ENCODE data around the gene GPBP1L1. TPM values are rescaled to one million over a fixed set of nuclear protein-coding genes. Genes with fewer than 3 reads are reported as not detected.
"Not testable (repeated sequence)": the region's sequence is repeated elsewhere in the genome, so short reads cannot be mapped to it uniquely, and the experiment has no call there.

GPBP1L1 gene
- total and polyA plus RNA-seq, 9 donors: 36.0 to 89.5 (median 78.7) TPM

DNA sequence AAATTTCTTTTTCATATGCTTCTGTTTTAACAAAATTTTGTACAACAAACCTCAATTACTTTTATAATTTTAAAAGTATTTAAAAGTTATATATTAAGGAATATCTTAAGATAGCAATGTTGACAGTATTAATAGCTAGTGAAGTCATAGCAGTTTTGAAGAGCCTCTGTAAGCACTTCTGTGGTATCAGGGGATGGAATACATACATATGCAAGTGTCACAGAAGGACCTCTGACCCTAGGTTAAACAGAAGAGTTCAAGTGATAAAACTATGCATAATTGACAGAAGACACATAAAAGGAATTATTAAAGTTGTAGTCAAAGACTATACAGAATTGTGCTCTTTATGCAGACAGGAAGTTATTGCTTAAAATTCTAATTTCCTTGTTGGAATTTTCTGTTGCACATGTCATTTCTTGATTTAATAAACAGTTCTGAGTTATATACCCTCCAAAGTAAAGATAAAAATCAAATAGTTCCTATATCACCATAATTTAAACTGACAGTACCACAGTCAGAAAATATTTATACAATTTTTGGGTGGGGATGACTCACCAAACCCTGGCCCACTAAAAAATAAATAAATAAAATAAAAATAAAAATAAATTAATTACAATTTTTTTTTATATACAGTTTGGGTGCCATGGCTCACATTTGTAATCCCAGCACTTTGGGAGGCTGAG, 37.1 kb upstream of the GPBP1L1 start:
- Histone ChIP-seq H3K9me3 (no peaks in the 10 kb centered on the region), H3K4me3 (no peak overlapping the region), H3K27me3 (no peaks in the 10 kb centered on the region), H3K4me1 (ENCODE audit: insufficient read depth) (no peaks in the 10 kb centered on the region), H3K27ac (no peak overlapping the region), H3K36me3 (no peaks in the 10 kb centered on the region)
- no peak for DNase-seq
- intact Hi-C loops (cut with DNase I): no loop called here
- no peak for TF ChIP-seq POLR2A (IDR thresholded peaks at IDR 0.05)
- no peak for TF ChIP-seq EP300 (IDR thresholded peaks at IDR 0.05)
- no peak for TF ChIP-seq CTCF (IDR thresholded peaks at IDR 0.05)

DNA sequence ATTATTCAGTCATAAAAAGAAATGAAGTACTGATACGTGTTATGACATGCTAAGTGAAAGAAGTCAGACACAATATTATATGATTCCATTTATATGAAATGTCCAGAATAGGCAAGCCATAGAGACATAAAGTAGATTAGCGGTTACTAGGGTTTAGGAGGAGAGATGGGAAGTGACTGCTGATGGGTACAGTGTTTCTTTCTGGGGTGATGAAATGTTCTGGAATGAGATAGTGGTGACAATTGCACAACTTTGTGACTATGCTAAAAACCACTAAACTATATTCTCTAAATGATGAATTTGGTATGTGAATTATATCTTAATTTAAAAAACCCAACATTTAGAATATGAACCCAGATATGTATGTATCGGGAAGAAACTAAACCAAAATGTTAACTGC, 36.5 kb upstream of the GPBP1L1 start:
- DNase-seq: no peak
- H3K27ac ChIP-seq: no peak overlapping the region
- H3K4me3 ChIP-seq: no peak overlapping the region
- 96 to 99% (median 97%) methylated on average over 3 of the region's 3 CpGs for WGBS, 3 donors
- H3K9me3 ChIP-seq: no peaks in the 10 kb centered on the region
- no peaks in the 10 kb centered on the region for H3K4me1 ChIP-seq (ENCODE audit: insufficient read depth)
- intact Hi-C loops (cut with DNase I): no loop called here
- TF ChIP-seq EP300 (IDR thresholded peaks at IDR 0.05) (no peak), POLR2A (IDR thresholded peaks at IDR 0.05) (no peak), CTCF (IDR thresholded peaks at IDR 0.05) (no peak)
- no peaks in the 10 kb centered on the region for H3K36me3 ChIP-seq
- H3K27me3 ChIP-seq: no peaks in the 10 kb centered on the region

- TF ChIP-seq EP300 (IDR thresholded peaks at IDR 0.05): no peak
- no peak for TF ChIP-seq CTCF (IDR thresholded peaks at IDR 0.05)
- TF ChIP-seq POLR2A (IDR thresholded peaks at IDR 0.05): no peak
- Histone ChIP-seq H3K9me3 (no peaks in the 10 kb centered on the region), H3K4me3 (no peak overlapping the region), H3K4me1 (ENCODE audit: insufficient read depth) (no peaks in the 10 kb centered on the region), H3K27ac (no peak overlapping the region), H3K27me3 (no peaks in the 10 kb centered on the region), H3K36me3 (no peaks in the 10 kb centered on the region)
- intact Hi-C loops (cut with DNase I): no loop called here
- DNase-seq: no peak
- 26 to 45% (median 38%) methylated on average over 1 of the region's 1 CpG for whole genome bisulfite sequencing, 3 donors
Measured at GRCh38 chr1:45721207-45721606, 34.9 kb upstream of the GPBP1L1 start.

DNA sequence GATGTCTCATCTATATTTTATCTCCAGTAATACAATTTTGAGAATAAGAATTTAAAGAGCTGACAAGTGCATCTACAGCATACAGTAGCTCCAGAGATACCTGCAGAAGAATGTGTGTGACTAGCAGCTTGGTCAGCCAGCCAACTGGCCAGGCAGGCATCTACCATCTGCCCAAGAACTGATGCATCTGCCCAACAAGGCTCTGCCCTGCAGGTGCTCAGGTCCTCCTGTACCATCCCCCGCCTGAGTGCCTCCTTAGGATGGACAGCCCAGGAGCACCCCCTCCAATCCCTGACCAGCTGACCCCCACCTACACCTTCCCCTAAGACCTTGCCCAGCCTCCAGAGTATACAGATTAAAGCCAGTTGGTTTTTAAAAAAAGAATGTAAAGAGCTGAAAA, 32.0 kb upstream of the GPBP1L1 start:
- H3K27ac ChIP-seq: no peak overlapping the region
- 98 to 100% (median 100%) methylated on average over 1 of the region's 1 CpG for WGBS, 3 donors
- H3K4me1 ChIP-seq (ENCODE audit: insufficient read depth): no peaks in the 10 kb centered on the region
- no peaks in the 10 kb centered on the region for H3K36me3 ChIP-seq
- TF ChIP-seq EP300 (IDR thresholded peaks at IDR 0.05) (no peak), POLR2A (IDR thresholded peaks at IDR 0.05) (no peak), CTCF (IDR thresholded peaks at IDR 0.05) (no peak)
- no peaks in the 10 kb centered on the region for H3K9me3 ChIP-seq
- intact Hi-C loops (cut with DNase I): no loop called here
- DNase-seq: no peak
- H3K4me3 ChIP-seq: no peak overlapping the region
- H3K27me3 ChIP-seq: no peaks in the 10 kb centered on the region

GRCh38 chr1:45717386-45717785, 31.1 kb upstream of the GPBP1L1 start:
- DNase-seq, H3K36me3 ChIP-seq: not testable (repeated sequence)

More at GRCh38 chr1:45717386-45717785, 31.1 kb upstream of the GPBP1L1 start:
- H3K9me3 ChIP-seq; intact Hi-C loops (cut with DNase I); H3K4me1 ChIP-seq (ENCODE audit: insufficient read depth); H3K27ac ChIP-seq; H3K27me3 ChIP-seq; H3K4me3 ChIP-seq: not testable (repeated sequence)
- WGBS, 3 donors: 52 to 66% (median 56%) methylated on average over 8 of the region's 8 CpGs

All from ovary (tissue), 9 donors.